ENCODE measurements around the gene TMPRSS7.

DNA sequence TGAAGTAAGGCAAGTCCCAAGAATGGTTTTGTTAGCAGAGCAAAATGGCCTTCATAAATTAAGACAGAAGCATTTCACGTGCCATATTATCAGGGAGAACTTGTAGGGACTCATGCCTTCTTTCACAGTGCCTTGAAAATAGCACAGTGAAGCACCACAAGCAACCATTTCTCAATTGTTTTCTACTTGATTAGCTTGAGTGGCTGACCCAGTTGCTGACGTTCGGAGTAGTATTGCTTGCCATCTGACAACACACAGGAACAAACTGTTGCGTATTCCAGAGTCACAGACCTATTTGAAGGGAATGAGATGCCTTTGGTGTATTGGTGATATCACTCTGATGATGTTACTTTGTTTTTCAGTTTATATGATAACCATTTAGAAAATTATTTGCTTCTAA is 48.7 kb downstream of the TMPRSS7 start:
- no peak for TF ChIP-seq POLR2A (IDR thresholded peaks at IDR 0.05)
- TF ChIP-seq, protein P1, sequence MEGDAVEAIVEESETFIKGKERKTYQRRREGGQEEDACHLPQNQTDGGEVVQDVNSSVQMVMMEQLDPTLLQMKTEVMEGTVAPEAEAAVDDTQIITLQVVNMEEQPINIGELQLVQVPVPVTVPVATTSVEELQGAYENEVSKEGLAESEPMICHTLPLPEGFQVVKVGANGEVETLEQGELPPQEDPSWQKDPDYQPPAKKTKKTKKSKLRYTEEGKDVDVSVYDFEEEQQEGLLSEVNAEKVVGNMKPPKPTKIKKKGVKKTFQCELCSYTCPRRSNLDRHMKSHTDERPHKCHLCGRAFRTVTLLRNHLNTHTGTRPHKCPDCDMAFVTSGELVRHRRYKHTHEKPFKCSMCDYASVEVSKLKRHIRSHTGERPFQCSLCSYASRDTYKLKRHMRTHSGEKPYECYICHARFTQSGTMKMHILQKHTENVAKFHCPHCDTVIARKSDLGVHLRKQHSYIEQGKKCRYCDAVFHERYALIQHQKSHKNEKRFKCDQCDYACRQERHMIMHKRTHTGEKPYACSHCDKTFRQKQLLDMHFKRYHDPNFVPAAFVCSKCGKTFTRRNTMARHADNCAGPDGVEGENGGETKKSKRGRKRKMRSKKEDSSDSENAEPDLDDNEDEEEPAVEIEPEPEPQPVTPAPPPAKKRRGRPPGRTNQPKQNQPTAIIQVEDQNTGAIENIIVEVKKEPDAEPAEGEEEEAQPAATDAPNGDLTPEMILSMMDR (IDR thresholded peaks at IDR 0.05) = no peak

Measured in uterus (tissue), 2 donors.